Stimulated activated CD8-positive, alpha-beta memory T cell treated with anti-CD3 and anti-CD28 coated beads, Interleukin-15, amount 100 ng/mL, for 4 hours (primary cell): Measurements from ENCODE around the gene VAC14.
"Not testable (repeated sequence)": the region's sequence is repeated elsewhere in the genome, so short reads cannot be mapped to it uniquely, and the experiment has no call there.

Experiments used
- DNase-seq, 2 donors: peaks; one replicate each; pipeline ENCODE4 v3.0.0-alpha.2; 2020; ENCODE audit warnings: low read depth in 2 of 2

Gene VAC14

DNA sequence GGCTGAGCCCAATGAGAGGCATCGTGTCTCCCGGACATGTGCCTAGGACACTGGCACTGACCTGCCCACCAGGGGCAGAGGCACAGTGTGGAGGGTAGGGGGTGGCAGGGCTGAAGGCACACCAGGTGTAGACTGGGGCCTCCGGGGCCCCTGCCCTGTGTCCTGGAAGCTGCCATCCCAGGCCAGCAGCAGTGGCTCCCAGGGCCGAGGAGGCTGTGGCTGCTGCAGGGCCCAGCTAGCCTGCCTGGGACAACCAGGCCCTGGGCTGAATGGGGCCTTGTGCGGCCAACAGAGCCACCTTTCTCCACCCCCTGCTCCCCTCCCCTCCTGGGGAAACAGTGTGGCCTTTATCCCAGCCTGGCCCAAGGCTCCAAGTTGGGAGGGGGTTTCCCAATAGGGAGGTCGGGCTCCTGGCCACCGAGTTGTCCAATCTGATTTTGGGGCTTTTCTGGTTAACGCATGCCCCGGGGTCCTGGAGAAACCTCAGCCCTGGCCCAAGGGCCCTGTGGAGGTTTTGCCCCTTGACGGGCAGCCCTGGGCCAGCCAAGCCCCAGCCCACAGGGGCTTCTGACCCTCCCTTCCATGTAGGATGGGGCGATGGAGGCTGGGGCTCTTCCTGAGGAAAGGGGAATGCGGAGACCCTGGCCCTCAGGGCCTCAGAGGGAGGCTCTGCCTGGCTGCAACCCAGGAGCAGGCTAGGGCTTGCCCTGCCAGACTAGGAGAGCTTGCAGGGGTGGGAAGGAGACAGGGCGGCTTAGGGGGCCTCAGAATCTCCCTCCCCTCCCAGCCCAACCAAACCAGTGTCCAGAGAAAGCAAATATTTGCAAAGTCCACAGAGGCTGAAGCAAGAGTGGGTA is 119.3 kb downstream of the VAC14 start:
- DNase-seq: no peak

DNA sequence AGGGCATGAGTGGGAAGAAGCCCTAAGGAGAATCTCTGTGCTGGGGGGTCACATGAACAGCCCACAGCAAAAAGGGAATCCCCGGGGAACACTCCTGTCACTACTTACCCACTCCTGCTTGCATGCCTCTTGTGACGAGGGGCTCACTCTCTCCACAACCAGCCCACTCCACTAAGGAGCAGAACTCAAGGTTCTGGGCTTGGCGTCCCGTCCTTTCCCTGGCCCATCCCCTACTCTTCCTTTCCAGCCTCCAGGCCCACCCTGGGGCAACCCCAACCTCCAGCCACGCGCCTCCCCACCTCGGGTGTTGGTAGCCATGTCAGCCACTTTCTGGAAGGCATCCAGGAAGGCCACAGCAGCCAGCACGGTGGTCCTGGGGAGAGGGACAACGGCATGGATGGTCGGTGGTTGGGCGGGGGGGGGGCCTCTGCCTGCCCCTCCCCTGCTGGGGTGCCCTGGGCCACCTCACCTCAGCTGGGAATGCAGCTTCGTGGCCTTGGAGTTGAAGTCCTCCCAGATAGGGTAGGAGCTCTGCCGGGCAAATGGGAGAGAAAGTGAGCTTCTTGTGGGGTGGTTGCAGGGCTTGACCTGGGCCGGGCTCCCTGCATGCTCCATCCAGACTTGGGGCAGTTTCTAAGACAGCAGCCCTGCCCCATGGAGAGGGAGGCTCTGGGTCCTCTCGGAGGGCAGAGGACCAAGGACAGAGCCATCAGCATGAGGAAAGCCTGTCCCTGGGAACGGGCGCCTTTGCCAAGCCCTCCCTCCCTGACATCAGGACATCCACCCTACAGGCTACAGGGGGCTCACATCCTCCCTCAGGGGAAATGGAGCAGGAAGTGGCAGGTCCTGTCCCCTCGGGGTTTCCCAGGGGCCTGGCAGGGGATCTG is 120.2 kb downstream of the VAC14 start:
- DNase-seq: no peak

DNA sequence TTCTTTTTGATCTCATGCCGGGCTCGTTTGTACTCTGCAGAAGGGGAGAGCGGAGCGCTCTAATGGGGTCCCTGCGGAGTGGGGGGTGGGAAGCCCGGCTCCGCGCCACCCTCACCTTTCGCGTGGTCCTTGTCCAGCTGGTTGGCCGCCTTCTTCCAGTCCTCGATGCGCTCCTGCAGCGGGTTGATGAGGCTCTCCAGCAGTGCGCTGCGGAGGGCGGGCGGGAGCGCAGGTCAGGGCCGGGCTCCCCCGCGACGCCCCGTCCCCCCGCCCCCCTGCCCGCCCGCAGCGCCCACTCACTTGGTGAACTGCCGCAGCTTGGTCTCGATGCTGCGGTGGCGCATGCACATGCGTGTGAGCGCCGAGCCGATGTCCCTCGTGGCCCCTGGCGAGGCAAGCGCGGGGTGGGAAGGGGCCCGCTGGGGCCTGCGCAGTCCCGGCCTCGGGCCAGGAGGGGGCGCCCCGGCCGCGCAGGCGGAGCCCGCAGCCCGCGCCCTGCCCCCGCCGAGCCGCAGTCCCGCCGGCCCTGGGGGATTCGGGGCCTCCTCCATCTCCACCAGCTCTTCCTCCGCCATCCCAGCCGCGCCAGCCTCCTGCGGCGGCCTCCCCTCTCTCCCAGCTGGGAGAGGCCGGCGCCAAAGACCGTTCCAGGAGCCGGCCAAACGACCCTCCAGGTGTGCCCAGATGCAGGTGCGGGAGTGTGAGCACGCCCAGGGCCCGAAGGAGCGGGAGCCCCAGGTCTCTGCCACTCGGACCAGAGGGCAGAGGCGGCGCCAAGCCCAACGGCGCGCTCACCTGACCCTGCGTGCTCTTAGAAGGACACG is 121.1 kb downstream of the VAC14 start:
- DNase-seq: no peak

DNA sequence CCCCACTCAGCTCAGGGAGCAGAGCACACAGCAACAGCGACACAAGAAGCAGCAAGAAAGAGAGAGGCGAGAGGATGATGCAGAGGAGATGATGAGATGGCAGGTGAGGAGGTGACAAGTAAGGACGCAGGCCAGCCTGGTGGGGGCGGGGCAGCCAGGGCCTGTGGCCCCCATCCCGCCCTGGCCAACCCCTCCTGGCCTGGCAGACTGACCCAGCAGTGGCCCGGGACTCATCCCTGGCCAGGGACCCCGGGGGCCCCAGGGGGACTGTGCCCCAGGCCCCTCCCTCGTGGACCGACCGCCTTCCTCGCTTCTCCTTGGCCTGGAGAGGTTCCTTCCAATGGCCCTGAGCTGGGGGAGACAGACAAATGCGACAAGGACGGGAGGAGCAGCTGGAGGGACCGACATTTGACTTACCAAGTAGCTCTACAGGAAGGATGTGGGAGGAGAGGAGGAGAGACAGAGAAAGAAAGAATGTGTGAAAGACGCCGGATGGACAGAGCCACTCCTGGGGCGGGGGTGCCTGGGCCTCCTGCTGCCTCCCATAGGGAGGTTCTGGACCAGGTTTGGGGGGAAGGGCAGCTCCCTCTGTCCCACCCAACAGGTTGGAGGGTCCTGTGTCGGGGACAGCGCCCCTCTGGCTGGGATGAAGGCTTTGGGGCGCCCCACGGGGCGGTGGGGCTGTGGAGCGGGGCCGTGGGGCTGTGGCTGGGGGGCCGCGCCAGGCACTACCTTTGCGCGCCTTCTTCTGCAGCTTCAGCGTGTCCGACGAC is 121.9 kb downstream of the VAC14 start:
- DNase-seq: no peak

DNA sequence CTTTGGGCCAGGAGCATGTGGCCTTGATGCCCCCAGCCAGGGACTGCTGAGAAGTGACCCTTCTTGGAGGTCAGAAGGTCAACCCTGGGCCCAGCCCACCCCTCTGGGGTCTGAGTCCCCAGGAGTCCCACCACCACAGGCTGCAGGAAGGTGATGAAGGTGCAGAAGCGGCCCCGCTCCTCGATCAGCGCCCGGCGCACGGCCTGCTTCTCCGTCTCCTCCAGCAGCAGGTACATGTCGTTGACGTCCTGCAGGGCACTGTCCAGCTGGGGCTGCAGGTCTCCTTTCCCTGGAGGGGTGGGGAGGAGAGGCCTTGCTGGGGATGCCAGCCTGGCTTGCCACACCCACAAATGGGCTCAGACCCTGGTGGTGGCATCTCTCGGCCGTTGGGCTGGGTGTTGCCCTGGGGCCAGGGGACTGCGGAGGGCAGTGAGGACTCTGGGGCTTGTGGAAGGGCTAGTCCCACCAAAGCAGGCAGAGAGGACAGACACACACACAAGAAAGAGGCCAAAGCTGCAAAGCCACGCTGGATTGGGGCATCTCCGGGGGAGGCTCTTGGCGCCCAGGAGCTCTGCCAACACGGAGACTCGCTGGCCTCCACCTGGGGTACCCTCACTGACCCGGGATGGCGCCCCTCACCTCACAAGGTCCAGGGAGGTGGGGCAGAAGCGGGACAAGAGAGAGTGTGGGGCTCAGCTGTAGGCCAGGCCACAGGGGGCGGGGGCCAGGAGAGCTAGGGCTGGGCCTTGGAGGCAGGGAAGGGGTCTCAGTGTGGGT is 122.6 kb downstream of the VAC14 start:
- no peak for DNase-seq

DNA sequence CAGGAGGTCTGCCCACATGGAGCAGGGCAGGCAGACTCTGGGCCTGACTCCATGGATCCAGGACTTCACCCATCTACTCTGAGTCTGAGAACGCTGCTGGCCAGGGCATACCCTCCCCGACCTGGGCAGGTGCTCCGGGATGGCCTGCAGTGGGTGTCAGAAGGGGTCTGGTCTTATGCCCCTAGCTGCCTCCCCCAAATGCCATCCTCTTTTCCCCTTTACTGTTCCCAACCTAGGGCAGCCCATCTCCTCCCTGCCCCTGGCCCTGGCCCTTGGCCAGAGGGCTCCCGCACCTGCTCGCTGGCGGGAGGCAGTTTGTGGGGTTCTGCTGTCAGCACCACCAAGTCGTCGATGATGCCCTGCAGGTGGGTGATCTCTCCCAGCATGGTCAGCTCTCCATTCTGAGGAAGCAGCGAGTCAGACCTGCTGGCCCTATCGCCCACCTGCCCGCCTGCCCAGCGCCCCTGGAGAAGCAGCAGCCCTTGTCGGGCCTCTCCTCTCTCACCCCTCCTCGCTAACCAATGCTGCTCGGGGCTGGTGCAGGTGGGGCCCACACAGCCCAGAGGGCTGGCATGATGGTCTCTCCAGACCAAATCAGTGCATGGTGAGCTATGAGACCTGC is 123.3 kb downstream of the VAC14 start:
- no peak for DNase-seq

DNA sequence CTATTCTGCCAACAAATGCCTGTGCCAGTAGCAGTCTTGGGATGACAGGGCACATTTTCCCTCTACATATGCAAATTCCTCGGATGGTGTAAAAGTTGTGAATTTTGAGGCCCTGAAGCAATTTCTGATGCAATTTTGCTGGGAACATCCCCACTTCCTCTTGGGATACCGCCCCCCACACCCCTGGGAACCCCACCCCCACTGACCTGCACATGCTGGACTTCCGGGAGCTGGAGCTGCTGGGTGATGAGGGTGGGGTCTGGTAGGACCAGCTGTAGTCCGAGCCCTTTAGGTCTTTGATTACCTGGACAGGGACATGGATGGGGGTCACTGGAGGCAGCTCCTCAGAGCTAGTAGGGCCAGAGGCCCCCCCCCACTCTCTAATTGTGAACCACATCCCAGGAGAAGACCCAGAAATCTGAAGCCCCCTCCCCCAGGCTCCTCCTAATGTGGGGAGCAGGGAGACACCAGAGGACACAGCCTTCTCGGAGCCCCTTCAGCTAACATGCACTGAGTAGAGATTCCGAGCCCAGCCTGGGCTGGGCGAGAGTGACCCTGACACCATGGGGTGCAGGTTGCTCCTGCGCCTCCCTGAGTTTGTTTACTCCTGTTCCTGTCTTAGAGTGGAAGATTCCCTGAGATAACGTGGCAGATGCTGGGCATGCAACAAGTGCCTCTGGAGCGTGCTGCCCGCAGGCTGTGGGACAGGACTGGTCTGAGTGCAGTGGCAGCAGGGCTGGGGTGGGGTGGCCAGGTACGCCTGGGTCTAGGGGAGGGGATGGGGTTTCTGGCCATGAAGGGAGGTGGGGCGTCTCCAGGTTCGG is 124.1 kb downstream of the VAC14 start:
- no peak for DNase-seq

DNA sequence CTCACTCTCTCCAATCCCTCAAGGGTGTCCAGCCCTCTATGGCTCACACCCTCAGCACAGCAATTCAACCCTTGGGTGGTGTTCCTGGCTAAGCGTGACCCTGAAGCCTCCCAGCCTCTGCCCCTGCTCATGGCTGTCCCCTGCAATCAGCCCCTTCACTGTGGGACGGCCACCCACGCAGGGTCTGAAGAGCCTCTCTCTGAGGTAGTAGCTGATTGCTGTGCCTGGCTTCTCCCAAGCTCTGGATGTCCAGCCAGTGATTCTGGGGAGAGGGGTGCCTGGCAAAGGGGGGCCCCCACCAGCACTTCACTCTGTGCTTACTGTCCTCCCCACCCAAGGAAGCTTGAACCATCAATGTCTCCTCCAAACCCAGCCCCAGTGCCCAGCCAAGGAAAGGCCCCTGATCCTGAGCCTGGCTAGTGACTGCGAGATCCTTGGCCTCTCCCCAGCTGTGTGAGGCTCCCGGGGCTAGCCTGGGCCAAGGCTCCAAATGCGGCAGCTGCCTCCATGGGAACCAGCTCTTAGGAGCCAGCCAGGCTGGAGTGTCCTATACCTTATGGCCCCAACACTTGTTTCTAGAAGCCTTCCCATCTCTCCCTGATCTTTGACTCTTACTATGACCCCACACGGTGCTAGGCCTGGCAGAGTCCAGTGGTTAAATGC is 125.0 kb downstream of the VAC14 start:
- no peak for DNase-seq

DNA sequence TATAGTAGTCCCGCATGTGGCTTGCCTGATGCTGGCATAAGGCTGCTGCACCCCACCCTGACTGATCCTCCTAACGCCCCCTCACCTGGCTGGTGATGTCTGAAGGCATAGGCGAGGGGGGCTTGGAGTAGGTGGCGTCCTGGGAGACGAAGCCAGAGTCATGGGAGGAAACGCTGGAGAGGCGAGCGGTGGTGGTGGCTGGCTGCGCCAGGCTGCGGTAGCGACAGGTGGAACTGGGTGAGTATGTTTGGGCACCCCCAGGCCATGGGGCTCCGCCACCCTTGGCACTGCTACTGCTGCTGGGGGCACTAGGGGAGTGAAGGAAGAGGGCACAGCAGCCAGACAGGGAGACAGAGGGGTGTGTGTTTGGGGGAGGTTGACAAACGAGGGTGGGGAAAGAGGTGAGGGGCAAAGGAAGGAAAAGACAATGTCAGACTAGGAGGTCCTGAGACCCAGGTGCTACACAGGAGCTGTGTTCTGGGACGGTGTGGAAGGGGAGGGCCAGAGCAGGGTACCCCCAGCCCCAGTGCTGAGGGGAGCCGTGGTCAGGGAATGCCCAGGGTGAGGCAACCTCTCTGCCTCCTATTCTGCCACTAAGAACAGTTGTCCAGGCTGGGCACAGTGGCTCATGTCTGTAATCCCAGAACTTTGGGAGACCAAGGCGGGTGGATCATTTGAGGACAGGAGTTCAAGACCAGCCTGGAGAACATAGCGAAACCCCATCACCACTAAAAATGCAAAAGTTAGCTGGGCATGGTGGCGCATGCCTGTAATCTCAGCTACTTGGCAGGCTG is 126.5 kb downstream of the VAC14 start:
- no peak for DNase-seq

DNA sequence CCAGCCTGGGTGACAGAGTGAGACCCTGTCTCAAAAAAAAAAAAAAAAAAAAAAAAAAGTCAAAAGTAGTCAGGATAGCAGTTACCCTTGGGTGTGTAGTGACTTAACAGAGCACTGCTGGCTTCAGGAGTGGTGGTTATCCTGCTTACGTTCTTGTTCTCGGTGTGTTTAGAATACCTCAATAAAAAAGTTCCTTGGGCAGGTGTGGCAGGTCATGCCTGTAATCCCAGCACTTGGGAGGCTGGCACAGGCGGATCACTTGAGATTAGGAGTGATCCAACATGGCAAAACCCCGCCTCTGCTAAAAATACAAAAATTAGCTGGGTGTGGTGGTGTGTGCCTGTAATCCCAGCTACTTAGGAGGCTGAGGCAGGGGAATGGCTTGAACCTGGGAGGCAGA is 130.0 kb downstream of the VAC14 start:
- DNase-seq: not testable (repeated sequence)

DNA sequence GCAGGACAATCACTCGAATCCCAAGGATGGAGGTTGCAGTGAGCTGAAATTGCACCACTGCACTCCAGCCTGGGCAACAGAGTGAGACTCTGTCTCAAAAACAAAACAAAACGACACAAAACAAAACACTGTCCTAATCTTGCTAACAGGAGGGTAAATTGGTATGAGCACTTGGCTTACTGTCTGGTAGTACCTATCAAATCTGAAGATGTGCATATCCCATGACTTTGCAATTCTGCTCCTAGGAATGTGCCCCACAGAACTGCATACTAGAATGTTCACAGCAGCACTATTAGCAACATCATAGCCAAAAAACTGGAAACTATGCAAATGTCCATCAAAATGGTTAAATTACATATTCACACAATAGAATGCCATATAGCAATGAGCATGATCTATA is 130.8 kb downstream of the VAC14 start:
- no peak for DNase-seq

DNA sequence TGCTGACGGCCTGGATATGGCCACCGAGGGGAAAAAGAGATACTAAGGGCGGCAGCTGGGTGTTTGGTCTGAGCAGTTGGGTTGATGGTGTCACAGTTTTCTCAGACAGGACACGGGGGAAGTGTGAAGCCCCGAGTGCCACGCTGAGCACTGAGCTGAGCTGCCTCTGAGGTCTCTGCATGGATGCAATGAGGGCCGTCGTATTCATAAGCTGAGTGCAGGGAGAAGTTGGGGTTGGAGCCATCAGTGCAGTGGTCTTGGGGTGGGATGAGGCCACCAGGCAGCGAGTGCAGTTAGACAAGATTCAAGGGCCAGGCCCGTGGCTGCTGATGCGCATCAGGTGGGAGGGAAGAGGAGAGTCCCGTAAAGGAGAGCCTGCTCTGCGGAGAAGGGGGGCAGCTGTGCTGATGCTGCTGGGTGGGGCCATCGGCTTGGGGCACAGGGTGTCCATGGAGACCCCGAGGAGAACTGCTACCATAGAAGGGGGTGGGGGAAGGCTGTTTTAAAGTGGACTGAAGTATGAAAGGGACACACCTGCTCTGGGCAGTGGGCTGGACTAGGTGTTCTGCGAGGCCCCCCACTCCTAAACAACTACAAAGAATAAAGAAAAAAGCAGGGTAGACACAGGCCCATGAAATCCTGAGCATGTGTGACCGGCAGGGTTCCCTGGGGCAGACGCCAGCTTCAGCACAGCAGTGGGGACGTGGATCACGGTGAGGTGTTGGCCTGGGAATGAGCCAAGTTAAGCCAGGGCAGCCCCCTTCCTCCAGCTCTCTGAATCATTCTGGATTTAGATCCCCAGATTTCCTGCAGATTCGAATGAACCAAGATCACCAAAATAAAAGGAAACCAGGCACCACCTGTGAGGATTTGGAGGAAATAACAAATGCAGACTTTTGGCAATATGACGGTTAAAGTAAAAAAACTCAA is 134.9 kb downstream of the VAC14 start:
- DNase-seq: no peak

DNA sequence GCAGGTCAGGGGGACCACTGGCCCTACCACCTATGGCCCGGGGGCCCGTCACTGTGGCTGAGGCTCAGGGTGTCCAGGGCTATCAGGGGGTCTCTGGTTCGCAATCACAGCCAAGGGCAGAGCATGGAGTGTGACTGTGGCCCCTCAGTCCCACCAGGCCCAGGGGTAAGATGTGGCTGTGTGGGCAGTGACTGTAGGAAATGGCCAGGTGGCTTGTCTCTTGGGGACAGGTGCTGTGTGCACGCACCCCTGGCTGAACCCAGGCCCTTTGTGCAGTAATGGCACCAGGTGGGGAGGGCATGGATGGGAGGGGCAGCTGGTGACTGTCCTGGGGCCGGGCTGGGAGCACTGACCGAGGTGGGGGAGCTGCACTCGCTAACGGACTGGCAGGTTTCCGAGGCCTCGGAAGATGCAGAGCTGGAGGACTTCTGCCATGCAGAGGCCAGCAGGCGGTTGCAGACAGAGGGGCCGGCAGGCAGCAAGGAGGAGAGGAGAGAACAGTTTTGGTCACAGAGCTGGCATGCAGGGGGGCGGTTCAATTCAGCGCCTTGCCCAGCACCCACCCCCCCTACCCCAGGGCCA is 135.8 kb downstream of the VAC14 start:
- DNase-seq: no peak

DNA sequence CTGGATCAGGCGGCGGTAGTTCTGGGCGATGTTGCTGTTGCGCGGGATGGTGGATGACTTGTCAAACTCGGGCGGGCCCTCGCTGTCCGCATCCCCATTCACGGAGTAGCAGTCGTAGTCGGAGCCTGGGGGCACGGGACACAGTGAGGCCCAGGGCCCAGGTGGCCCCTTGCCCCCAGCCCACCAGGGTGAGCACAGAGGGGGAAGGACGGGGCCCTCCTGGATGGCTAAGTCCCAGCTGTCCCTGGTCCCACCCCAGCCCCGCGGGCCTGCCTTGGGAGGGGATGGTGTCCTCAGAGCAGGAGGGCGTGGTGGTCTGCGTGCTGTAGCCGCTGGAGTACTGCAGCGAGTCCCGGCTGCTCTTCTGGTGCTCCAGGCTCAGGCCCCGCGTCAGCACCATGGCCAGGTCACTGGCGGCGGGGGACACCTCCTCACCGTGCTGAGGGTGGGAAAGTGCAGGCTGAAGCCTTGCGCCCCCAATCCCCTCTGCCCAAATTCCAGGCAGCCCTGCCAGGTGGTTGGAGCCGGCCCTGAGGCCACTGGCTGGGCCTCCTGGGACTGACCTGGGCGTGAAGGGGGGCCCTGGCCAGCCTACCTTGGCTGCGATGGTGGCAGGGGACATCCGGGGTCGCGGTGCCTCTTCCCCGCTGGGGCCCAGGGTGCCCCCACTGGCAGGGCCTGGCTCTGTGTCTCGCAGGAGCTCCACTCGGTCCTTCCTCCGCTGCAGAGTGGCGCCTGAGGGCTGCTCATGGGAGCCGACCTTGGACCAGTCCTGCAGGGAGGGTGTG is 136.4 kb downstream of the VAC14 start:
- DNase-seq: no peak

DNA sequence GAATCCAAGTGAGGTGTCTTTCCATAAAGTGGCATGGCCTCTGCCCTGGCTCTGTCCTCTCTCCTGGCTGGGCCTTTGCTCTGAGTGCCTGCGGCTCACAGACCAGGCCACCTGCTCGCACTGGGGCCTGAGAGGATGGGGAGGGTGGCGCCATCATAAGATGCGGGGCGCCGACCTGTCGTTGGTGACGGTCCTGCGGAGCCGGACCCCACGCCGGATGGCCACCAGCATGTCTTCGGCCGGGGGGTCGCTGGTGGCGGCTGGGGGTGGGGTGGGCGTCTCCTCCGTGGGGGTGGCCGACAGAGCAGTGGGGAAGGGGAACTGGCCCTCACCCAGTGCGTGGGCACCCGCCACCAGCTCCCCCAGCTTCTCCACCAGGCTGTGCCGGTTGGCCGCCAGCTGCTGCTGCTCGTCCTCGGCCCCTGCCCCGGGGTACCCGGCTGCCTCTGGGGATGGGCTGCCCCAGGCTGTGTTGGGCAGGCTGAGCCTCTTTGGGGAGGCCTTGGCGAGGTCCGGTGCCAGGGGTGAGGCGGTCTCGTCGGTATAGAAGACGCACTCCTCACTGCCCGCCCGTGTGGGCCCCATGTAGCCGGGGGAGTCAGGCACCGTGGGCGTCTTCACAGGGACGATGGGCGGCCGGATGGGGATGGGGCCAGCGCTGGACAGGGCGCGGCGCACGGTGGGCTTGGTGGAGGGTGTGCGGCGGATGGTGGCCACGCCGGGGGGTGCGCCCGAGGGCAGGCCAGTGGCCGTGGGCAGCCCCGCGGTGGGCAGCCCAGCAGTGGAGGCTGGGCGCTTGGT is 137.2 kb downstream of the VAC14 start:
- DNase-seq: no peak
